Liver (tissue), 9 donors: ENCODE measurements around the gene SMPDL3B. TPM values are rescaled to one million over a fixed set of nuclear protein-coding genes. Genes with fewer than 3 reads are reported as not detected.

ENCODE experiments used
- DNase-seq: peaks from one replicate; pipeline ENCODE4 v3.0.0-alpha.2; 2017; ENCODE audit warnings: low spot score
- H3K27ac ChIP-seq, 2 donors: one replicate each; pipeline ENCODE4 v1.7.0; 2013; ENCODE audit warnings: inconsistent platforms in 2 of 2, low read length in 2 of 2, control low read depth in 1 of 2, low read depth in 1 of 2, mild to moderate bottlenecking in 1 of 2
- H3K27me3 ChIP-seq, 4 donors: one replicate each; pipeline versions ENCODE4 v1.6.1 to v1.7.0; 2013; ENCODE audit warnings: low read length in 3 of 4, inconsistent platforms in 1 of 4, mild to moderate bottlenecking in 1 of 4, moderate library complexity in 1 of 4; ENCODE audit not compliant: control insufficient read depth in 4 of 4, insufficient read depth in 4 of 4
- H3K36me3 ChIP-seq, 4 donors: one replicate each; pipeline versions ENCODE4 v1.6.1 to v1.7.0; 2013; ENCODE audit warnings: low read length in 3 of 4, mild to moderate bottlenecking in 3 of 4, low read depth in 1 of 4, moderate library complexity in 1 of 4; ENCODE audit not compliant: control insufficient read depth in 4 of 4, insufficient read depth in 3 of 4
- H3K4me1 ChIP-seq, 4 donors: one replicate each; pipeline versions ENCODE4 v1.6.1 to v1.7.0; 2013; ENCODE audit warnings: low read length in 3 of 4, mild to moderate bottlenecking in 3 of 4, moderate library complexity in 1 of 4; ENCODE audit not compliant: control insufficient read depth in 4 of 4, insufficient read depth in 4 of 4
- H3K4me3 ChIP-seq, 3 donors: one replicate each; pipeline versions ENCODE4 v1.6.1 to v1.7.0; 2013; ENCODE audit warnings: low read length in 3 of 3, control low read depth in 1 of 3, low read depth in 1 of 3, mild to moderate bottlenecking in 1 of 3
- H3K9ac ChIP-seq, 2 donors: one replicate each; pipeline ENCODE4 v1.7.0; 2013; ENCODE audit warnings: low read length in 2 of 2, mild to moderate bottlenecking in 2 of 2, moderate library complexity in 2 of 2, control low read depth in 1 of 2, low read depth in 1 of 2
- H3K9me3 ChIP-seq, 4 donors: one replicate each; pipeline versions ENCODE4 v1.6.1 to v1.7.0; 2013; ENCODE audit warnings: low read length in 3 of 4; ENCODE audit not compliant: control insufficient read depth in 4 of 4
- ATF3 ChIP-seq: IDR thresholded peaks from 2 replicates; pipeline ENCODE4 v1.6.1; 2016; ENCODE audit warnings: antibody characterized with exemption
- CTCF ChIP-seq: fragments of 150-350 bp; IDR thresholded peaks from 2 replicates; pipeline ENCODE4 v1.5.1; 2017; ENCODE audit warnings: improper control_type of control experiment, low read depth, low read length; ENCODE audit not compliant: missing input control
- EGR1 ChIP-seq, 2 donors: IDR thresholded peaks; 2 replicates each; pipeline ENCODE4 v1.6.1; 2016 to 2018; ENCODE audit warnings: antibody characterized with exemption in 2 of 2, low read depth in 2 of 2
- FOXA1 ChIP-seq: IDR thresholded peaks from 2 replicates; pipeline ENCODE4 v1.6.1; 2016; ENCODE audit warnings: antibody characterized with exemption
- FOXA2 ChIP-seq: IDR thresholded peaks from 2 replicates; pipeline ENCODE4 v1.6.1; 2016; ENCODE audit warnings: antibody characterized with exemption
- GABPA ChIP-seq, 2 donors: IDR thresholded peaks in 1 of 2; conservative IDR thresholded peaks in 1 of 2; 2 replicates each; pipeline ENCODE4 v1.6.1; 2016; ENCODE audit warnings: antibody characterized with exemption in 2 of 2, mild to moderate bottlenecking in 1 of 2, moderate library complexity in 1 of 2
- HNF4A ChIP-seq, 2 donors: conservative IDR thresholded peaks; 2 replicates each; pipeline ENCODE4 v1.6.1; 2016; ENCODE audit warnings: antibody characterized with exemption in 2 of 2, mild to moderate bottlenecking in 2 of 2
- HNF4G ChIP-seq: IDR thresholded peaks from 2 replicates; pipeline ENCODE4 v1.6.1; 2016; ENCODE audit warnings: antibody characterized with exemption
- JUND ChIP-seq, 2 donors: IDR thresholded peaks; 2 replicates each; pipeline ENCODE4 v1.6.1; 2016; ENCODE audit warnings: antibody characterized with exemption in 2 of 2
- NR2F2 ChIP-seq: IDR thresholded peaks from 2 replicates; pipeline ENCODE4 v1.6.1; 2016; ENCODE audit warnings: antibody characterized with exemption
- RAD21 ChIP-seq, 2 donors: IDR thresholded peaks; 2 replicates each; pipeline ENCODE4 v1.6.1; 2016; ENCODE audit warnings: antibody characterized with exemption in 2 of 2, mild to moderate bottlenecking in 2 of 2
- SP1 ChIP-seq: IDR thresholded peaks from 2 replicates; pipeline ENCODE4 v1.6.1; 2018; ENCODE audit warnings: antibody characterized with exemption, mild to moderate bottlenecking
- TAF1 ChIP-seq: conservative IDR thresholded peaks from 2 replicates; pipeline ENCODE4 v1.6.1; 2016; ENCODE audit warnings: antibody characterized with exemption, mild to moderate bottlenecking
- YY1 ChIP-seq: IDR thresholded peaks from 2 replicates; pipeline ENCODE4 v1.6.1; 2016; ENCODE audit warnings: antibody characterized with exemption, mild to moderate bottlenecking
- ZBTB33 ChIP-seq: IDR thresholded peaks from 2 replicates; pipeline ENCODE4 v1.6.1; 2016; ENCODE audit warnings: antibody characterized with exemption
- WGBS: extraction: QIAGEN DNeasy Blood & Tissue Kit; methylation state at CpG from one replicate; pipeline ENCODE4 v1.1.7; 2013; 5-methylcytosine and 5-hydroxymethylcytosine counted together
- polyA plus RNA-seq, 2 donors: library from polyadenylated mRNA; stranded (reverse) in 1 of 2; unstranded in 1 of 2; fragments of 200-250 nt in 1 of 2; fragments of >200 nt in 1 of 2; fragmentation: Nextera tagmentation in 1 of 2; extraction: Ambion mirVana in 1 of 2; gene quantifications; one replicate each; pipeline versions ENCODE4 v1.2.1 to v1.2.3, GENCODE V29; 2013 to 2015
- total RNA-seq, 2 donors: library from RNA; depleted of rRNA; stranded (reverse); fragments of >200 nt; gene quantifications; one replicate each; pipeline ENCODE4 v1.2.3, GENCODE V29; 2014
- TF ChIP-seq, protein P1 (sequence below): IDR thresholded peaks from 2 replicates; pipeline ENCODE4 v1.6.1; 2016; ENCODE audit warnings: antibody characterized with exemption
- donor health status: healthy.
- donor health status: healthy.
- donor health status: healthy.
- donor health status: healthy.
- donor health status: healthy.

Gene SMPDL3B
- total and polyA plus RNA-seq, 4 donors = 0.24 to 0.37 (median 0.32) TPM

GRCh38 chr1:27945020-27945419, 10.2 kb downstream of the SMPDL3B start:
- H3K36me3 ChIP-seq = no peaks in the 10 kb centered on the region
- no peak overlapping the region for H3K4me3 ChIP-seq
- DNase-seq = no peak
- no peaks in the 10 kb centered on the region for H3K27me3 ChIP-seq
- WGBS = 88% methylated on average over 5 of the region's 5 CpGs
- H3K4me1 ChIP-seq = peaks cover 0 to 13% (median 8%) of the 10 kb centered on the region in 4 donors
- H3K9ac ChIP-seq = no peak overlapping the region
- H3K9me3 ChIP-seq = no peaks in the 10 kb centered on the region
- no peak for TF ChIP-seq GABPA (IDR thresholded peaks at IDR 0.05 in 1 of 2, conservative IDR thresholded peaks at IDR 0.05 in 1 of 2)
- no peak for TF ChIP-seq ATF3
- TF ChIP-seq ZBTB33 = no peak
- TF ChIP-seq TAF1 = no peak
- TF ChIP-seq HNF4A (conservative IDR thresholded peaks at IDR 0.05) = no peak
- TF ChIP-seq, protein P1, sequence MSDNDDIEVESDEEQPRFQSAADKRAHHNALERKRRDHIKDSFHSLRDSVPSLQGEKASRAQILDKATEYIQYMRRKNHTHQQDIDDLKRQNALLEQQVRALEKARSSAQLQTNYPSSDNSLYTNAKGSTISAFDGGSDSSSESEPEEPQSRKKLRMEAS = no peak
- TF ChIP-seq EGR1 (IDR thresholded peaks at IDR 0.05; ENCODE audit: low read depth in 2 of 2) = no peak
- H3K27ac ChIP-seq = no peak overlapping the region

DNA sequence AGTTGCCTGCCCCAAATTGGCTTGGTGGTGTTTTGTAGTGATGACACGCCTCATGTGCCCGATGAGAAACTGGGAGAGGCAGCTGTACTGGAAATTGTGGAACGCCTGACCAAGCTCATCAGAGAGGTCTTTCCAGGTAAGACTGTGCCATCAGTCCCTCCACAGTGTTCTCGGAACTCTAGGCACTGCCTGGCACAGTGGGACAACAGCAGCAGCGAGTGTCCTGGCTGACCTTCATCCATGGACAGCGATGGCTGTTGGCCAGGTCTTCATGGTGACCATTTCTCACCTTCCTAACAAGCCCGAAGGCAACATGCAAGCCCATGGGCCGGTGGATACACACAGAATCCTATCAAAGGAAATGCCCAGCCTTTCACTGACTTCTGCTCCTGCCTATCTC, 14.2 kb downstream of the SMPDL3B start:
- Histone ChIP-seq H3K9me3 (no peaks in the 10 kb centered on the region), H3K27me3 (no peaks in the 10 kb centered on the region), H3K27ac (no peak overlapping the region), H3K4me3 (no peak overlapping the region), H3K36me3 (no peaks in the 10 kb centered on the region), H3K9ac (no peak overlapping the region), H3K4me1 (peaks cover 1 to 41% (median 31%) of the 10 kb centered on the region in 4 donors)
- 68% methylated on average over 8 of the region's 8 CpGs for WGBS
- no peak for DNase-seq
- TF ChIP-seq GABPA (IDR thresholded peaks at IDR 0.05 in 1 of 2, conservative IDR thresholded peaks at IDR 0.05 in 1 of 2) (no peak), JUND (IDR thresholded peaks at IDR 0.05) (no peak), EGR1 (IDR thresholded peaks at IDR 0.05; ENCODE audit: low read depth in 2 of 2) (no peak), CTCF (no peak), HNF4G (no peak), NR2F2 (no peak), HNF4A (conservative IDR thresholded peaks at IDR 0.05) (no peak), TAF1 (no peak)

DNA sequence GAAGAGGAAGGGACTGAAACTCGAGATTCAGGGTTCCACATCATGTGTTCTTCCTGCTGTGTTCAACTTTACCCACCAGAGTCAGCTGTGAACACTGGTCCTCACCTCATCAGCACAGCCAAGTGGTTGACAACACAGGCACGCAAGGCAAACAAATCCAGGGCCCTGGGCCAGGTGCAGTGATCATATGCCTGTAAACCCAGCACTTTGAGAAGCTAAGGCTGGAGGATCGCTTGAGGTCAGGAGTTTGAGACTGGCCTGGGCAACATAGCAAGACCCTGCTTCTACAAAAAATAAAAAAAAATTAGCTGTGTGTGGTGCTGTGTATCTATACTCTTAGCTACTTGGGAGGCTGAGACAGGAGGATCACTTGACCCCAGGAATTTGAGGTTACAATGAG, 16.6 kb downstream of the SMPDL3B start:
- no peak for DNase-seq
- Histone ChIP-seq H3K9me3 (no peaks in the 10 kb centered on the region), H3K4me1 (peaks cover 1 to 41% (median 31%) of the 10 kb centered on the region in 4 donors), H3K27me3 (no peaks in the 10 kb centered on the region), H3K36me3 (no peaks in the 10 kb centered on the region), H3K4me3 (no peak overlapping the region), H3K9ac (no peak overlapping the region), H3K27ac (peak overlapping the region; percentile 43 to 68)
- WGBS = 22% methylated on average over 3 of the region's 3 CpGs
- TF ChIP-seq CTCF (no peak), FOXA2 (peak; percentile 5), EGR1 (IDR thresholded peaks at IDR 0.05; ENCODE audit: low read depth in 2 of 2) (no peak), NR2F2 (no peak), FOXA1 (no peak), RAD21 (IDR thresholded peaks at IDR 0.05) (peak; percentile 25 to 28), YY1 (no peak), HNF4A (conservative IDR thresholded peaks at IDR 0.05) (peak in 1 of 2 donors; percentile 27), TAF1 (no peak), ATF3 (no peak), ZBTB33 (no peak), SP1 (no peak)
